ENCODE results near the gene SFT2D3.

DNA sequence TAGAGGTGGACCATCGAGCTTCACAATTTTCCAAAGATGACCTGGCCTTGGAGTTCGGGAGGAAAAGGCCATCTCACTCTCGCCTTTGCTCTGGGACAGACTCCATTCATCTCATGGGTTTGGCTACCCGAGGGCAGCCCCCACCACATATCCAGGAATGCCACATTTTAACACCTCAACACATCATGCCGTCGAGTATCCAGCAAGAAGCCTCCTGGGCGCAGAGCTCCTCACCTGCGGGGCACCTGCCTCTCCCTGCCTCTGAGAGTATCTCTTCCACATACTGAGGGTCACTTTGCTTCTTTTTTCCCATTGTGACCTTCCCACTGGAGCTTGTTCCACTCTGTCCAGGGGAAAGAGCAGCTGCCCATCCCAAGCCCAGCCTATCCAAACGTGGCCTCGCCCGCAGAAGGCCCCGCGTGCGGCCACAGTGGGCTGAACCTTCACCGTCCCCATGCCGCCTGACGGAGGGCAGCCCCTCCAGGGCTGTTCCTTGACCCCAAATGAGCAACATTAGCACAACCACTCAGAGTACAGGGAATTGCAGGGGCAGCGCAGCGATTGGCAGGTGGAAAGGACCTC is 20.5 kb upstream of the SFT2D3 start:
- no peak for TF ChIP-seq SUZ12 (IDR thresholded peaks at IDR 0.05; ENCODE audit: extremely low read depth, insufficient read depth, insufficient read length)
- no peak for TF ChIP-seq YY1 (IDR thresholded peaks at IDR 0.05; ENCODE audit: insufficient read depth, insufficient read length)
